Hepatocyte (in vitro differentiated cells): Measurements from ENCODE around the gene DHFR2. TPM values are rescaled to one million over a fixed set of nuclear protein-coding genes. Genes with fewer than 3 reads are reported as not detected.

ENCODE experiments used
- DNase-seq: peaks from one replicate; pipeline ENCODE4 v3.0.0-alpha.2; 2016; ENCODE audit warnings: low spot score
- H2AFZ ChIP-seq: fragments of 200-600 bp; sonication (generic); 2 replicates; pipeline ENCODE4 v1.6.0; 2016; ENCODE audit warnings: antibody characterized with exemption, mild to moderate bottlenecking
- H3K27ac ChIP-seq: fragments of 200-600 bp; sonication (generic); 2 replicates; pipeline ENCODE4 v1.5.1; 2016; ENCODE audit warnings: mild to moderate bottlenecking
- H3K27me3 ChIP-seq: fragments of 200-600 bp; sonication (generic); 2 replicates; pipeline ENCODE4 v1.6.1; 2016
- H3K36me3 ChIP-seq: fragments of 200-600 bp; sonication (generic); replicated peaks from 2 replicates; pipeline ENCODE4 v1.5.1; 2016; ENCODE audit warnings: low read depth; ENCODE audit not compliant: insufficient read depth
- H3K4me1 ChIP-seq: fragments of 200-600 bp; sonication (generic); 2 replicates; pipeline ENCODE4 v1.5.1; 2016; ENCODE audit warnings: mild to moderate bottlenecking, moderate library complexity; ENCODE audit not compliant: insufficient read depth
- H3K4me2 ChIP-seq: fragments of 200-600 bp; sonication (generic); 2 replicates; pipeline ENCODE4 v1.6.0; 2016
- H3K4me3 ChIP-seq: fragments of 200-600 bp; sonication (generic); 2 replicates; pipeline ENCODE4 v1.5.1; 2016; ENCODE audit warnings: mild to moderate bottlenecking
- H3K79me2 ChIP-seq: fragments of 200-600 bp; sonication (generic); 2 replicates; pipeline ENCODE4 v1.6.0; 2017; ENCODE audit warnings: mild to moderate bottlenecking
- H3K9me2 ChIP-seq: fragments of 200-600 bp; sonication (generic); replicated peaks from 2 replicates; pipeline ENCODE4 v1.6.0; 2017; ENCODE audit warnings: mild to moderate bottlenecking; ENCODE audit not compliant: insufficient read depth
- H3K9me3 ChIP-seq: fragments of 200-600 bp; sonication (generic); 2 replicates; pipeline ENCODE4 v1.5.1; 2016; ENCODE audit warnings: low read depth, mild to moderate bottlenecking
- H4K20me1 ChIP-seq: fragments of 200-600 bp; sonication (generic); 2 replicates; pipeline ENCODE4 v1.6.0; 2016; ENCODE audit warnings: mild to moderate bottlenecking; ENCODE audit not compliant: insufficient read depth, poor library complexity, severe bottlenecking
- EZH2 ChIP-seq: fragments of 200-600 bp; sonication (generic); IDR thresholded peaks from 2 replicates; pipeline ENCODE4 v1.6.1; 2016; ENCODE audit warnings: antibody characterized with exemption, mild to moderate bottlenecking, borderline replicate concordance
- EZH2phosphoT487 ChIP-seq: fragments of 200-600 bp; sonication (generic); IDR thresholded peaks from one replicate; pipeline ENCODE4 v1.6.1; 2018; ENCODE audit warnings: antibody characterized with exemption, mild to moderate bottlenecking, low read depth, moderate library complexity; ENCODE audit not compliant: unreplicated experiment, severe bottlenecking
- WGBS: methylation state at CpG from one replicate; pipeline ENCODE4 v1.1.6; 2016; ENCODE audit warnings: low lambda C conversion rate; ENCODE audit errors: missing lambda C conversion rate; 5-methylcytosine and 5-hydroxymethylcytosine counted together
- polyA plus RNA-seq: library from polyadenylated mRNA; unstranded; fragments of >200 nt; fragmentation: Nextera tagmentation; extraction: Ambion mirVana; gene quantifications from 2 replicates; pipeline ENCODE4 v1.2.1, GENCODE V29; 2016
- total RNA-seq: library from RNA; depleted of rRNA; stranded (reverse); fragments of >200 nt; gene quantifications from 2 replicates; pipeline ENCODE4 v1.2.3, GENCODE V29; 2014
- TF ChIP-seq, protein P1 (sequence below): fragments of 200-600 bp; sonication (generic); IDR thresholded peaks from 2 replicates; pipeline ENCODE4 v1.5.1; 2016; ENCODE audit warnings: antibody characterized with exemption, mild to moderate bottlenecking; ENCODE audit not compliant: poor library complexity

The DHFR2 gene
- total and polyA plus RNA-seq, 2 experiments from 2014 or later, result 6.5 to 7.9 TPM

DNA sequence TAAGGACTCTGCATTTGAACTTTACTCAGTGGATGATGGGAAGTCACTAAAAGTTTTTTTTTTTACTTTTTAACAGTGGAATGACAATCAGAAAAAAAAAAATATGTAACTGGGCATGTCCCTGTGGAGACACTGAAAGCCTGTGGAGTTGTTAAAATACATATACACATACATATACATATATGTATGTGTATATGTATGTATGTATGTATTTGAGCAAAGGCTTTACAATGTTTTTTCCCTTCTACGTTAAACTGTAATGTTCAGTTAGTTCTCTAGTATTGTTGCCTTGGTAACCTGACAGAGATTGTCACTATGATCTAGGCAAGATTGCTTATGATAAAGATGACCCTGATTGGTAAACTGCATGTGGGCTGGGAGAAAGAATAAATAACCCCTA lies 30.4 kb upstream of the DHFR2 start:
- Histone ChIP-seq H4K20me1 (no peaks in the 10 kb centered on the region), H3K36me3 (no peaks in the 10 kb centered on the region), H3K4me3 (no peak overlapping the region), H3K27me3 (no peaks in the 10 kb centered on the region), H3K4me1 (no peaks in the 10 kb centered on the region), H3K9me2 (no peaks in the 10 kb centered on the region), H3K79me2 (no peaks in the 10 kb centered on the region), H3K4me2 (no peak overlapping the region), H3K9me3 (no peaks in the 10 kb centered on the region), H3K27ac (no peak overlapping the region), H2AFZ (no peak overlapping the region)
- no peak for DNase-seq
- TF ChIP-seq EZH2 (no peak), EZH2phosphoT487 (no peak)
- TF ChIP-seq, protein P1, sequence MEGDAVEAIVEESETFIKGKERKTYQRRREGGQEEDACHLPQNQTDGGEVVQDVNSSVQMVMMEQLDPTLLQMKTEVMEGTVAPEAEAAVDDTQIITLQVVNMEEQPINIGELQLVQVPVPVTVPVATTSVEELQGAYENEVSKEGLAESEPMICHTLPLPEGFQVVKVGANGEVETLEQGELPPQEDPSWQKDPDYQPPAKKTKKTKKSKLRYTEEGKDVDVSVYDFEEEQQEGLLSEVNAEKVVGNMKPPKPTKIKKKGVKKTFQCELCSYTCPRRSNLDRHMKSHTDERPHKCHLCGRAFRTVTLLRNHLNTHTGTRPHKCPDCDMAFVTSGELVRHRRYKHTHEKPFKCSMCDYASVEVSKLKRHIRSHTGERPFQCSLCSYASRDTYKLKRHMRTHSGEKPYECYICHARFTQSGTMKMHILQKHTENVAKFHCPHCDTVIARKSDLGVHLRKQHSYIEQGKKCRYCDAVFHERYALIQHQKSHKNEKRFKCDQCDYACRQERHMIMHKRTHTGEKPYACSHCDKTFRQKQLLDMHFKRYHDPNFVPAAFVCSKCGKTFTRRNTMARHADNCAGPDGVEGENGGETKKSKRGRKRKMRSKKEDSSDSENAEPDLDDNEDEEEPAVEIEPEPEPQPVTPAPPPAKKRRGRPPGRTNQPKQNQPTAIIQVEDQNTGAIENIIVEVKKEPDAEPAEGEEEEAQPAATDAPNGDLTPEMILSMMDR, result no peak
- WGBS, result 96% methylated on average over 1 of the region's 1 CpG

DNA sequence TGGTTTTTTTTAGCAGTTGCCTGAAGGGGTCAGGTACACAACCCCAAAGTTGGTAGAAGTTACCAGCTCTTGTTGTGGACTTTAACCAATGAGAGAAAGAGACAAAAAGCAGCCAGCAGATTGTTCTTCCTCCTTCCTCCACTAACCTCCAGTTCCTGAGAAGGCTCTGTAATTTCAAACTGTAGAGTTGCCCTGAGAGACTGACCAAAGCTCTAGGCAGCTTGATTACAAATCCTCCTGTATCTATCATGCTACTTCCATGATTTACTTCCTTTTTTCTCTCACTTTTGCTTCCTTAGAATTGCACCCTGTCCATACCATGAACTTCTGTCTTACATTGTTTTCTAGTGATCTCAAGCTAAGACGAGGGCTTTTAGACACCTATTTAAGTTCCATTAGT lies 29.4 kb upstream of the DHFR2 start:
- no peak overlapping the region for H3K4me2 ChIP-seq
- H4K20me1 ChIP-seq, result no peaks in the 10 kb centered on the region
- H3K9me3 ChIP-seq, result no peaks in the 10 kb centered on the region
- H3K27ac ChIP-seq, result no peak overlapping the region
- H3K27me3 ChIP-seq, result no peaks in the 10 kb centered on the region
- no peak overlapping the region for H2AFZ ChIP-seq
- 97% methylated on average over 1 of the region's 1 CpG for WGBS
- TF ChIP-seq EZH2, result no peak
- TF ChIP-seq, protein P1, result no peak
- no peak for TF ChIP-seq EZH2phosphoT487
- H3K36me3 ChIP-seq, result no peaks in the 10 kb centered on the region
- no peak for DNase-seq
- no peak overlapping the region for H3K4me3 ChIP-seq
- H3K4me1 ChIP-seq, result no peaks in the 10 kb centered on the region
- no peaks in the 10 kb centered on the region for H3K9me2 ChIP-seq
- no peaks in the 10 kb centered on the region for H3K79me2 ChIP-seq

DNA sequence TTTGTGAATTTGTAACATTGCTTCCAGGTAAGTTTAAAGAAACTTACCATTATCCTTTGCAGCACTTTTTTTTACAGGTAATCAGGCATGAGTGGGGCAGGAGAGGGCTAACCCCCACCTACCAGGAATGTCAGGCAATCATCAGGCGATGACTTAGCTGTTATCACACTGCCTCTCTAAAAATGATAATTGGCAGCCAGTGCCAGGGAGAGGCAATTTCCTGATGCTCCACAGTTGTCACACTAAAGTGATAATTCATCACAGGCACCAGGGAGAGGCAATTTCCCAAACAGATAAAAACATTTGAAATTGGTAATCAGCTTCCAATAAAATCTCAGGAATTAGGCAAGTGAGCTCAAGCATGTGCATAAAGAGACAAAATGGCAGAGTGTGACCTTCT lies 26.4 kb upstream of the DHFR2 start:
- Histone ChIP-seq H4K20me1 (no peaks in the 10 kb centered on the region), H2AFZ (no peak overlapping the region), H3K27me3 (no peaks in the 10 kb centered on the region), H3K4me2 (no peak overlapping the region), H3K79me2 (no peaks in the 10 kb centered on the region), H3K4me3 (no peak overlapping the region), H3K9me3 (no peaks in the 10 kb centered on the region), H3K27ac (no peak overlapping the region), H3K36me3 (no peaks in the 10 kb centered on the region), H3K4me1 (no peaks in the 10 kb centered on the region), H3K9me2 (no peaks in the 10 kb centered on the region)
- no peak for DNase-seq
- TF ChIP-seq, protein P1, result no peak
- TF ChIP-seq EZH2phosphoT487 (no peak), EZH2 (no peak)
- WGBS, result 95% methylated on average over 1 of the region's 1 CpG

DNA sequence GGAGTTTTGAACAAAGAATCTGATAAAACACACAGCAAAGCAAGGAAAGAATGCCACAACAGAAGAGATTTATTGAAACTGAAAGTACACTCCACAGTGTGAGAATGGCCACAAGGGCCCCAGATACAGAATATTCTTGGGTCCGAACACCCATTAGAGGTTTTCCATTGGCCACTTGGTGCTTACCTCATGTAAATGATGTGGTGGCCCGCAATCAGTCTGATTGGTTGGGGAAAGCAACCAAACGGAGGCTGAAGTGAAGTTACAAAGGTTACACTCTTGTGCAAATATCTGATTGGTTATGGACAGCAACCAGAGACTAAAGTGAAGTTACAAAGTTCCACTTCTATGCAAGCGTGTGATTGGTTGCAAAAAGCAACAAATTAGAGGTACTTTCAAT lies 20.5 kb upstream of the DHFR2 start:
- DNase-seq, result no peak
- Histone ChIP-seq H3K27me3 (no peaks in the 10 kb centered on the region), H3K27ac (no peak overlapping the region), H3K4me1 (no peaks in the 10 kb centered on the region), H3K9me2 (no peaks in the 10 kb centered on the region), H2AFZ (no peak overlapping the region), H3K4me2 (no peak overlapping the region), H3K79me2 (peaks cover 8% of the 10 kb centered on the region), H3K9me3 (no peaks in the 10 kb centered on the region), H3K4me3 (no peak overlapping the region), H4K20me1 (no peaks in the 10 kb centered on the region), H3K36me3 (no peaks in the 10 kb centered on the region)
- no peak for TF ChIP-seq EZH2phosphoT487
- TF ChIP-seq EZH2, result no peak
- TF ChIP-seq, protein P1, result no peak
- 90% methylated on average over 4 of the region's 4 CpGs for WGBS
